DMS 273 (cell line): ENCODE measurements around the gene TBC1D8.

Experiments
- DNase-seq: peaks from one replicate; lab custom pipeline; 2025; ENCODE audit not compliant: unreplicated experiment; lab: John Stamatoyannopoulos, UW

Gene TBC1D8

GRCh38 chr2:100959225-100959880, 191.8 kb downstream of the TBC1D8 start:
- no peak for DNase-seq

- DNase-seq, result no peak
Measured at GRCh38 chr2:100957996-100958653, 193.1 kb downstream of the TBC1D8 start.
